ENCODE measurements around the gene MBTPS1.

The MBTPS1 gene

GRCh38 chr16:84096447-84097005 is 20.2 kb downstream of the MBTPS1 start:
- no peak for DNase-seq

GRCh38 chr16:84095466-84095865 is 21.3 kb downstream of the MBTPS1 start:
- no peak for DNase-seq

- no peak for DNase-seq
Measured at GRCh38 chr16:84093879-84094270, 22.9 kb downstream of the MBTPS1 start.

- DNase-seq: no peak
Measured at GRCh38 chr16:84093120-84093878, 23.4 kb downstream of the MBTPS1 start.

GRCh38 chr16:84091460-84091859 is 25.3 kb downstream of the MBTPS1 start:
- DNase-seq: no peak

- no peak for DNase-seq
Measured at GRCh38 chr16:84090211-84090610, 26.5 kb downstream of the MBTPS1 start.

GRCh38 chr16:84088695-84089395 is 27.9 kb downstream of the MBTPS1 start:
- DNase-seq: peak; percentile 12

- no peak for DNase-seq
Measured at GRCh38 chr16:84087466-84088151, 29.1 kb downstream of the MBTPS1 start.

GRCh38 chr16:84087001-84087400 is 29.7 kb downstream of the MBTPS1 start:
- DNase-seq: no peak

- DNase-seq: no peak
Measured at GRCh38 chr16:84086341-84086740, 30.4 kb downstream of the MBTPS1 start.

GRCh38 chr16:84085773-84086172 is 31.0 kb downstream of the MBTPS1 start:
- DNase-seq: no peak

- DNase-seq: no peak
Measured at GRCh38 chr16:84085271-84085667, 31.5 kb downstream of the MBTPS1 start.

GRCh38 chr16:84084570-84085270 is 32.0 kb downstream of the MBTPS1 start:
- peak; percentile 53 for DNase-seq

- DNase-seq: no peak
Measured at GRCh38 chr16:84082835-84083569, 33.7 kb downstream of the MBTPS1 start.

GRCh38 chr16:84082110-84082509 is 34.6 kb downstream of the MBTPS1 start:
- DNase-seq: no peak

- DNase-seq: no peak
Measured at GRCh38 chr16:84081446-84081989, 35.2 kb downstream of the MBTPS1 start.

- no peak for DNase-seq
Measured at GRCh38 chr16:84080813-84081212, 35.9 kb downstream of the MBTPS1 start.

GRCh38 chr16:84080378-84080777 is 36.4 kb downstream of the MBTPS1 start:
- no peak for DNase-seq

- no peak for DNase-seq
Measured at GRCh38 chr16:84079664-84080063, 37.1 kb downstream of the MBTPS1 start.

GRCh38 chr16:84075376-84075775 is 41.4 kb downstream of the MBTPS1 start:
- DNase-seq: no peak

GRCh38 chr16:84074721-84075120 is 42.0 kb downstream of the MBTPS1 start:
- DNase-seq: no peak

GRCh38 chr16:84072014-84072413 is 44.7 kb downstream of the MBTPS1 start:
- DNase-seq: no peak

Data from T-helper 9 cell (primary cell).